ENCODE data around the gene C1orf226. TPM values are rescaled to one million over a fixed set of nuclear protein-coding genes. Genes with fewer than 3 reads are reported as not detected.

The C1orf226 gene
- total and polyA plus RNA-seq, 2 of the 8 experiments (the other 6 are each of a cell fraction or from before 2014, with no cell fraction given): 8.2 to 18.8 TPM

GRCh38 chr1:162398999-162399580, 17.6 kb downstream of the C1orf226 start:
- no peaks in the 10 kb centered on the region for H3K23me2 ChIP-seq (ENCODE audit: low read depth, low read length)
- ChIA-PET POLR2A (ENCODE audit: partially characterized antibody) (interaction anchor here (0.8 to 1.5 kb wide), 4 partner anchors 8 to 90 kb away, joined by 3 to 5 read pairs (median 3); no protein-coding TSS in a partner anchor), CTCF (ENCODE audit: partially characterized antibody) (interaction anchor here (0.7 to 2.2 kb wide), 8 partner anchors 10 to 343 kb away, joined by 3 to 11 read pairs (median 3); no protein-coding TSS in a partner anchor)
- no peak overlapping the region for H3K14ac ChIP-seq (ENCODE audit: insufficient read length)
- no peak overlapping the region for H4K5ac ChIP-seq (ENCODE audit: insufficient read length, low read depth, low read length)
- peaks cover 2 to 13% (median 5%) of the 10 kb centered on the region in 4 experiments; a peak in 3 of 7 replicates for H3K4me1 ChIP-seq (replicated peaks in 1 of 4; ENCODE audit: control insufficient read depth in 3 of 4, insufficient read depth in 4 of 4, low read length in 3 of 4)
- H3K18ac ChIP-seq (ENCODE audit: extremely low read depth, low read length): no peak overlapping the region
- TF ChIP-seq SIN3A (conservative IDR thresholded peaks at IDR 0.05 in 1 of 2, IDR thresholded peaks at IDR 0.05 in 1 of 2; ENCODE audit: low read depth in 1 of 2, low read length in 2 of 2): no peak
- no peak for TF ChIP-seq TAF7 (optimal IDR thresholded peaks at IDR 0.05; ENCODE audit: borderline replicate concordance, low read depth, low read length)
- no peak for TF ChIP-seq CHD1 (IDR thresholded peaks at IDR 0.05; ENCODE audit: low read depth, low read length)
- TF ChIP-seq RNF2 (IDR thresholded peaks at IDR 0.05; ENCODE audit: borderline replicate concordance, low read depth, low read length, missing control alignments, poor library complexity, severe bottlenecking): no peak
- no peak for TF ChIP-seq ZNF274 (IDR thresholded peaks at IDR 0.05; ENCODE audit: borderline replicate concordance, extremely low read depth, low read length)
- TF ChIP-seq HDAC6 (IDR thresholded peaks at IDR 0.05; ENCODE audit: low read depth, low read length): no peak
- no peak for TF ChIP-seq KDM4A (IDR thresholded peaks at IDR 0.05; ENCODE audit: low read depth, low read length, severe bottlenecking)
- TF ChIP-seq CEBPB (IDR thresholded peaks at IDR 0.05; ENCODE audit: low read depth, low read length): no peak
- no peak for TF ChIP-seq SP4 (IDR thresholded peaks at IDR 0.05; ENCODE audit: low read length)
- TF ChIP-seq USF2 (IDR thresholded peaks at IDR 0.05; ENCODE audit: low read length): no peak
- TF ChIP-seq POLR2AphosphoS5 (IDR thresholded peaks at IDR 0.05; ENCODE audit: low read depth, low read length): no peak
- no peak overlapping the region for H4K91ac ChIP-seq (replicated peaks; ENCODE audit: insufficient read length, low read length)
- H3K36me3 ChIP-seq (ENCODE audit: control insufficient read depth in 2 of 4, insufficient read depth in 4 of 4, low read length in 3 of 4): no peaks in the 10 kb centered on the region
- H3K79me1 ChIP-seq (ENCODE audit: low read depth, low read length): no peaks in the 10 kb centered on the region
- no peak overlapping the region for H2AK5ac ChIP-seq (ENCODE audit: low read depth, low read length)
- H3K23ac ChIP-seq (ENCODE audit: insufficient read length): no peak overlapping the region
- H3K9ac ChIP-seq (replicated peaks in 1 of 4; ENCODE audit: extremely low read depth in 1 of 4, low read depth in 3 of 4, low read length in 3 of 4): no peak overlapping the region
- H3K4me2 ChIP-seq (ENCODE audit: insufficient read depth in 1 of 2, low read depth in 2 of 2, low read length in 2 of 2): peak overlapping the region; percentile 29 to 66
- no peak overlapping the region for H4K8ac ChIP-seq (ENCODE audit: extremely low read depth, insufficient read depth, low read length)
- no peaks in the 10 kb centered on the region for H3K9me3 ChIP-seq (ENCODE audit: insufficient read depth in 2 of 2, low read depth in 1 of 2, low read length in 1 of 2)
- H3K56ac ChIP-seq (replicated peaks; ENCODE audit: insufficient read length, low read depth, low read length): no peak overlapping the region
- H2BK20ac ChIP-seq (ENCODE audit: low read length): no peak overlapping the region
- H2BK120ac ChIP-seq (replicated peaks; ENCODE audit: low read depth, low read length): no peak overlapping the region
- H3K27ac ChIP-seq (ENCODE audit: low read depth, low read length): no peak overlapping the region
- no peak overlapping the region; the same call in 1 of the 2 replicates for H2BK12ac ChIP-seq (ENCODE audit: low read depth, low read length)
- no peaks in the 10 kb centered on the region for H4K20me1 ChIP-seq (replicated peaks in 1 of 2; ENCODE audit: control insufficient read depth in 1 of 2, insufficient read depth in 2 of 2, low read length in 2 of 2)
- peak overlapping the region; percentile 54; the same call in 1 of the 2 replicates for H2AFZ ChIP-seq (ENCODE audit: low read length)
- H2BK5ac ChIP-seq (ENCODE audit: low read depth, low read length): no peak overlapping the region
- WGBS, 2 experiments (ENCODE audit: extremely low coverage in 1 of 2, insufficient coverage in 1 of 2, insufficient read length in 1 of 2, insufficient replicate concordance in 2 of 2, low coverage in 1 of 2, low lambda C conversion rate in 2 of 2, missing lambda C conversion rate in 1 of 2): 60% methylated on average over 8 of the region's 8 CpGs; no CpG with 5 or more reads in 1 of the 2 experiments
- H3K4me3 ChIP-seq (ENCODE audit: extremely low read depth in 1 of 4, insufficient read depth in 2 of 4, low read depth in 3 of 4, low read length in 4 of 4): no peak overlapping the region; a peak in 1 of 8 replicates
- FAIRE-seq: peak; percentile 42
- DNase-seq (ENCODE audit: low read depth in 1 of 2, low spot score in 2 of 2): no peak
- H3K79me2 ChIP-seq (ENCODE audit: control insufficient read depth in 1 of 2, insufficient read depth in 2 of 2, low read length in 2 of 2): no peaks in the 10 kb centered on the region
- H2BK15ac ChIP-seq (ENCODE audit: low read length): no peak overlapping the region
- H3K4ac ChIP-seq (replicated peaks; ENCODE audit: insufficient read length, low read depth, low read length): no peak overlapping the region
- no peaks in the 10 kb centered on the region for H3K27me3 ChIP-seq (replicated peaks in 1 of 4; ENCODE audit: control insufficient read depth in 3 of 4, extremely low read depth in 1 of 4, insufficient read depth in 3 of 4, low read length in 3 of 4)

Measured in H1 (cell line).